ENCODE measurements around the gene POPDC3. TPM values are rescaled to one million over a fixed set of nuclear protein-coding genes. Genes with fewer than 3 reads are reported as not detected.

Gene POPDC3
- total RNA-seq, 4 donors from 2014 or later, result not detected

DNA sequence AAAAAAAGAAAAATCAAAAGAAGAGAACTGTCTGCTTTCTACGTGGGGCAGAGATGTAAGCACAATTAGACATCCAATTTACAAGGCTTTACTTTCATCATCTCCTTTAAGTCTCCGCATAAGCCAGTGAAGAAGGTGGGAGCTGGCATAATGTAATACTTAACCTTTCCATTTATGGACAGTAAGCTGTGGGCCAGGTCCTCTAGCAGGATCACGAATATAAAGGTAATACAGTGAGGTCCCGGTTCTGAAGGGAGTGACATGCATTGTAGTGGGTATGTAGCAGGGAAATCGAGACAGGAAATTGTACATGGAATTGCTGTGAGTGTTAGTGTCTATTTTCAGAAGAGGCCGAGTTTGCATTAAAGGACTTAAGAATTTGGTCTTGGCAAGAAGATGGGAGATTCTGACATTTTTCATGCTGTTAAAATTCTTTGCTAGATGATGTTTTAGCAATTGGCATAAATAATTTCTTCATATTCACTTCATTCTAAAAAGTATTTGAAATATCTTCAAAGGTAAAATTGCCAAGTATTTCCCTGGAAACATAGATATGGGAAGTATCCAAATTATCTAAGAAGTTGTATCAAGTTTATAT is 20.4 kb upstream of the POPDC3 start:
- DNase-seq (ENCODE audit: low spot score in 2 of 2), result no peak
- intact Hi-C loops (cut with DNase I; ENCODE audit: low total_unique reads), result no loop called here
- WGBS, 2 donors, result 69 to 73% methylated on average over 6 of the region's 6 CpGs
- no peak overlapping the region for H3K4me3 ChIP-seq (ENCODE audit: low read depth, poor library complexity, severe bottlenecking)
- TF ChIP-seq POLR2A (IDR thresholded peaks at IDR 0.05), result no peak
- TF ChIP-seq, protein P1, sequence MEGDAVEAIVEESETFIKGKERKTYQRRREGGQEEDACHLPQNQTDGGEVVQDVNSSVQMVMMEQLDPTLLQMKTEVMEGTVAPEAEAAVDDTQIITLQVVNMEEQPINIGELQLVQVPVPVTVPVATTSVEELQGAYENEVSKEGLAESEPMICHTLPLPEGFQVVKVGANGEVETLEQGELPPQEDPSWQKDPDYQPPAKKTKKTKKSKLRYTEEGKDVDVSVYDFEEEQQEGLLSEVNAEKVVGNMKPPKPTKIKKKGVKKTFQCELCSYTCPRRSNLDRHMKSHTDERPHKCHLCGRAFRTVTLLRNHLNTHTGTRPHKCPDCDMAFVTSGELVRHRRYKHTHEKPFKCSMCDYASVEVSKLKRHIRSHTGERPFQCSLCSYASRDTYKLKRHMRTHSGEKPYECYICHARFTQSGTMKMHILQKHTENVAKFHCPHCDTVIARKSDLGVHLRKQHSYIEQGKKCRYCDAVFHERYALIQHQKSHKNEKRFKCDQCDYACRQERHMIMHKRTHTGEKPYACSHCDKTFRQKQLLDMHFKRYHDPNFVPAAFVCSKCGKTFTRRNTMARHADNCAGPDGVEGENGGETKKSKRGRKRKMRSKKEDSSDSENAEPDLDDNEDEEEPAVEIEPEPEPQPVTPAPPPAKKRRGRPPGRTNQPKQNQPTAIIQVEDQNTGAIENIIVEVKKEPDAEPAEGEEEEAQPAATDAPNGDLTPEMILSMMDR (IDR thresholded peaks at IDR 0.05), result no peak

DNA sequence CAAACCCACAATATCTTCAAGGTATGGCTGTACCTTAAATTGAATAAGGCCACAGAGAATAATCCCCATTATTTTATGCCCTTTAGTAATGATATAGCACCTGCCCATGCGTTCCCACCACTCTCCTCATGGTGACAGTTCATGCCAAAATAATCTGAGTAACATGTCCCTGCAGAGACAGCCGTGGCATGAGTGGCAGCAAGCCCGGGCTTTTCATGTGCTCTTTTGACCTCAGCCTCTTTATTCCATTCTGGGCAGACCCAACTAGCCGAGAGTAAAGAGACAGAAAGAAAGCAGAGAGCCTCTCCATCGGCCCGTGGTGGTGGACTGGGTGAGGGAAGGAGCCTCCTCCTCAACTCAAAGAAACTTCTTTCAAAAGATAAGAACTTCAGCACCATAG is 19.9 kb upstream of the POPDC3 start:
- 51 to 58% methylated on average over 6 of the region's 6 CpGs for WGBS, 2 donors
- no peak for TF ChIP-seq POLR2A (IDR thresholded peaks at IDR 0.05)
- TF ChIP-seq, protein P1 (IDR thresholded peaks at IDR 0.05), result no peak
- no peak for DNase-seq (ENCODE audit: low spot score in 2 of 2)
- intact Hi-C loops (cut with DNase I; ENCODE audit: low total_unique reads), result no loop called here
- H3K4me3 ChIP-seq (ENCODE audit: low read depth, poor library complexity, severe bottlenecking), result no peak overlapping the region

DNA sequence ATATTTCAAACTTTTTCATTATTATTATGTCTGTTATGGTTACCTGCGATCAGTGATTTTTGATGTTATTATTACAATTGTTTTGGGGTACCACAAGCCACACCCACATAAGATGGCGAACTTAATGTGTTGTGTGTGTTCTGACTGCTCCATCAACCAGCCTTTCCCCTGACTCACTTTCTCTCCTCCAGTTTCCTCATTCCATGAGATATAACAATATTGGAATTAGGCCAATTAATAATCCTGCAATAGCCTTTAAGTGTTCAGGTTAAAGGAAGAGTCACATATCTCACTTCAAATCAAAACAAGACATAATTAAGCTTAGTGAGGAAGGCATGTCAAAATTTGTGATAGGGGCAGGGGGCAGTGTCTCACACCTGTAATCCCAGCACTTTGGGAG is 16.3 kb upstream of the POPDC3 start:
- intact Hi-C loops (cut with DNase I; ENCODE audit: low total_unique reads), result no loop called here
- 93 to 95% methylated on average over 2 of the region's 2 CpGs for WGBS, 2 donors

DNA sequence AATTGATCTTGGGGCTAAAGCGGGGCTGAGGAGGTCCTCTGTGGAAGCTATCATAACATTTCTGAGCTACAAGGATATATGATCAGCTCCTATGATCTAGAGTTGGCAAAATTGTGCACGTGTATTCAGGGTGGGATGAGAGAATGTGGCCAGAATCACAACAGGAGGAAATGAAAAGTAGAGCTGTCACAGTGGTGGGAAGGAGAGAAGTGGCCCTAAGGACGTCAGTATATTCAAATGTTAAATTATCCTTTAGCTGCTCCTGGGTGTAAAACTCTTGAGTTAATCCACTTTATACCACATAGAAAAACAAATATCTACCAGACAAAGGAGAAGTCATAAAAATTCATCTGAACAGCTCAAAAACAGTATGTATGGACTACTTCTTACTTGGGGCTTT is 14.8 kb upstream of the POPDC3 start:
- no peak for DNase-seq (ENCODE audit: low spot score in 2 of 2)
- H3K4me3 ChIP-seq (ENCODE audit: low read depth, poor library complexity, severe bottlenecking), result no peak overlapping the region
- TF ChIP-seq, protein P1 (IDR thresholded peaks at IDR 0.05), result no peak
- no peak for TF ChIP-seq POLR2A (IDR thresholded peaks at IDR 0.05)
- intact Hi-C loops (cut with DNase I; ENCODE audit: low total_unique reads), result no loop called here
- WGBS, 2 donors, result 61 to 69% methylated on average over 3 of the region's 3 CpGs

More for the DNA sequence above, 16.3 kb upstream of the POPDC3 start:
- TF ChIP-seq, protein P1 (IDR thresholded peaks at IDR 0.05), result no peak
- TF ChIP-seq POLR2A (IDR thresholded peaks at IDR 0.05), result no peak
- no peak overlapping the region for H3K4me3 ChIP-seq (ENCODE audit: low read depth, poor library complexity, severe bottlenecking)
- no peak for DNase-seq (ENCODE audit: low spot score in 2 of 2)

DNA sequence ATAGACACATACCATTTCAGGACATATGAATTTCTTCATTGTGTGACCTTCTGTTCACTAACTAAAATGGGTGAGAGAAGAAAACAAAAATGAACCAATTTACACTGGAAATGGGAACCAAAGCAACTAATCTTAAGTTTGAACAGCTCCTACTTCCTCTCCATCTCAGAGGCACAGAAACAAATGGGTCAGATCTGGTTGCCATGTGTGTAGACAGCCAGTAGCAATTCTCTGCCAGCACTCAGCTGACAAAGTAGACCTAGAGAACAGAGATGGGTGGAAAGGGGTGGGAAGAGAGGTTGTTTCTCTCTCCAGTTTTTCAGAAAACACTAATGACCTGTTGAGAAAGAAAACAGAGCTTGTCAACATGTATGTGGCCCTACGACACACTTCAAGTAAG is 14.3 kb upstream of the POPDC3 start:
- DNase-seq (ENCODE audit: low spot score in 2 of 2), result no peak
- H3K4me3 ChIP-seq (ENCODE audit: low read depth, poor library complexity, severe bottlenecking), result no peak overlapping the region
- TF ChIP-seq POLR2A (IDR thresholded peaks at IDR 0.05), result no peak
- TF ChIP-seq, protein P1 (IDR thresholded peaks at IDR 0.05), result no peak
- 69 to 71% methylated on average over 1 of the region's 1 CpG for WGBS, 2 donors
- intact Hi-C loops (cut with DNase I; ENCODE audit: low total_unique reads), result no loop called here

DNA sequence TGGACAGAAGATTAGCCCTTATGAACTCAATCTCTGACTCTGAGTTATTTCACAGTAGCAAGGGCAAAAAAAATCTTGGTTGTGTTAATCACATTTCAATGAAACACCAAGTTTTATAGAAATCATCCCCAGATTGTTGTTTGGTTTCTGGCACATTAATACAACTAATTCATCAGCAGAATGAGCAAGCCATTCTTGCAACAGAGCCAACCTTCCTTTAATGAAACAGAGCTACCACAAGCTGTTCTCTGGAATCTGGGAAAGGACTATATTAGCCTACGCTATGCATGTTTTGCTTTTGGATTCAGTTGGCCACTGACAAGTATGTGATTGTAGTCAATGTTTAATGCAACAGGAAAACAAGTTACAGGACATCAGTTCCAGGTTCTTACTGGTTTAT is 13.8 kb upstream of the POPDC3 start:
- intact Hi-C loops (cut with DNase I; ENCODE audit: low total_unique reads), result no loop called here
- 55 to 67% methylated on average over 1 of the region's 1 CpG for WGBS, 2 donors
- TF ChIP-seq, protein P1 (IDR thresholded peaks at IDR 0.05), result no peak
- TF ChIP-seq POLR2A (IDR thresholded peaks at IDR 0.05), result no peak
- DNase-seq (ENCODE audit: low spot score in 2 of 2), result no peak
- H3K4me3 ChIP-seq (ENCODE audit: low read depth, poor library complexity, severe bottlenecking), result no peak overlapping the region

Data from lower leg skin (tissue), 4 donors.